ENCODE results near the gene KREMEN1. TPM values are rescaled to one million over a fixed set of nuclear protein-coding genes. Genes with fewer than 3 reads are reported as not detected.

The KREMEN1 gene
- total RNA-seq, 1 experiment from 2014 or later: 5.8 TPM

DNA sequence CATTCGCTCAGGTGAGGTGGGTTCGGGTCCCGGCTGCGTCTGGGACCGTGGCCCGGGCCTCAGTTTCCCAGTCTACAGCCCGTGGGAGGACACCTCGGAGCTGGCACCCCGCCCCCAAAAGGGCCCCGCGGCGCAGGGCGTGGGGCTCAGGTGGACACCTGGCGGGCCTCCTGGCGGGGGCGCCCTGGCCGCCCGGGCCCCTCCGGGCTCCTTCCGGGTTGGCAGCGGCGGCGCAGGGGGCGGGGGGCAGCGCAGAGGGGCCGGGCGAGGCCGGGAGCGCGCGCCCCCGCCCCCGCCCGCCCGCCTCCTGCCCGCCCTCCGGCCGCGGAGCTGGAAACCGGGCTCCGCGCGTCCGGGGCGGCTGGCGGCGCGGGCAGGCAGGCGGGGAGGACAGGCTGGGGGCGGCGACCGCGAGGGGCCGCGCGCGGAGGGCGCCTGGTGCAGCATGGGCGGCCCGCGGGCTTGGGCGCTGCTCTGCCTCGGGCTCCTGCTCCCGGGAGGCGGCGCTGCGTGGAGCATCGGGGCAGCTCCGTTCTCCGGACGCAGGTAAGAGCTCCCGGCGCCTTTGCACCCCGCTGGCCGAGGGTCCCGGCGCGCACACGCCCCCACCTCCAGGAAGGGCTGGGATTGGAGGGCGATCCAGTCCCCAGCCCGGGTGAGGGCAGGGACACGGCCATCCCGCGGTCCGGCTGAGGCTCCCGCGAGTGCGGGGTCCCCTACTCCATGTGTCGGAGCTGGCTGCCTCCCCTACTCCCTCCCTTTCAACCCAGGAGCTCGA is 132.9 kb downstream of the KREMEN1 start, which contains the start of gene EMID1:
TSS of gene EMID1 (plus strand) at position 303 of the 778 bp plus-strand sequence. CDS start at position 446, 143 bp downstream.
- TF ChIP-seq CREM (CRISPR knock-in tag; IDR thresholded peaks at IDR 0.05) (0 out of 2 replicates have a peak, but pooled peaks have one; percentile 7), TP53 (CRISPR knock-in tag; IDR thresholded peaks at IDR 0.05) (0 out of 2 replicates have a peak, but pooled peaks have one; percentile 42), ZNF423 (CRISPR knock-in tag; IDR thresholded peaks at IDR 0.05) (peak; percentile 91), NR3C1 (CRISPR knock-in tag; conservative IDR thresholded peaks at IDR 0.05; ENCODE audit: low read depth) (no peak)
- TF ChIP-seq, protein P1, sequence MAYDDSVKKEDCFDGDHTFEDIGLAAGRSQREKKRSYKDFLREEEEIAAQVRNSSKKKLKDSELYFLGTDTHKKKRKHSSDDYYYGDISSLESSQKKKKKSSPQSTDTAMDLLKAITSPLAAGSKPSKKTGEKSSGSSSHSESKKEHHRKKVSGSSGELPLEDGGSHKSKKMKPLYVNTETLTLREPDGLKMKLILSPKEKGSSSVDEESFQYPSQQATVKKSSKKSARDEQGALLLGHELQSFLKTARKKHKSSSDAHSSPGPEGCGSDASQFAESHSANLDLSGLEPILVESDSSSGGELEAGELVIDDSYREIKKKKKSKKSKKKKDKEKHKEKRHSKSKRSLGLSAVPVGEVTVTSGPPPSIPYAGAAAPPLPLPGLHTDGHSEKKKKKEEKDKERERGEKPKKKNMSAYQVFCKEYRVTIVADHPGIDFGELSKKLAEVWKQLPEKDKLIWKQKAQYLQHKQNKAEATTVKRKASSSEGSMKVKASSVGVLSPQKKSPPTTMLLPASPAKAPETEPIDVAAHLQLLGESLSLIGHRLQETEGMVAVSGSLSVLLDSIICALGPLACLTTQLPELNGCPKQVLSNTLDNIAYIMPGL (CRISPR knock-in tag; IDR thresholded peaks at IDR 0.05): peak; percentile 79
- TF ChIP-seq, protein P2, sequence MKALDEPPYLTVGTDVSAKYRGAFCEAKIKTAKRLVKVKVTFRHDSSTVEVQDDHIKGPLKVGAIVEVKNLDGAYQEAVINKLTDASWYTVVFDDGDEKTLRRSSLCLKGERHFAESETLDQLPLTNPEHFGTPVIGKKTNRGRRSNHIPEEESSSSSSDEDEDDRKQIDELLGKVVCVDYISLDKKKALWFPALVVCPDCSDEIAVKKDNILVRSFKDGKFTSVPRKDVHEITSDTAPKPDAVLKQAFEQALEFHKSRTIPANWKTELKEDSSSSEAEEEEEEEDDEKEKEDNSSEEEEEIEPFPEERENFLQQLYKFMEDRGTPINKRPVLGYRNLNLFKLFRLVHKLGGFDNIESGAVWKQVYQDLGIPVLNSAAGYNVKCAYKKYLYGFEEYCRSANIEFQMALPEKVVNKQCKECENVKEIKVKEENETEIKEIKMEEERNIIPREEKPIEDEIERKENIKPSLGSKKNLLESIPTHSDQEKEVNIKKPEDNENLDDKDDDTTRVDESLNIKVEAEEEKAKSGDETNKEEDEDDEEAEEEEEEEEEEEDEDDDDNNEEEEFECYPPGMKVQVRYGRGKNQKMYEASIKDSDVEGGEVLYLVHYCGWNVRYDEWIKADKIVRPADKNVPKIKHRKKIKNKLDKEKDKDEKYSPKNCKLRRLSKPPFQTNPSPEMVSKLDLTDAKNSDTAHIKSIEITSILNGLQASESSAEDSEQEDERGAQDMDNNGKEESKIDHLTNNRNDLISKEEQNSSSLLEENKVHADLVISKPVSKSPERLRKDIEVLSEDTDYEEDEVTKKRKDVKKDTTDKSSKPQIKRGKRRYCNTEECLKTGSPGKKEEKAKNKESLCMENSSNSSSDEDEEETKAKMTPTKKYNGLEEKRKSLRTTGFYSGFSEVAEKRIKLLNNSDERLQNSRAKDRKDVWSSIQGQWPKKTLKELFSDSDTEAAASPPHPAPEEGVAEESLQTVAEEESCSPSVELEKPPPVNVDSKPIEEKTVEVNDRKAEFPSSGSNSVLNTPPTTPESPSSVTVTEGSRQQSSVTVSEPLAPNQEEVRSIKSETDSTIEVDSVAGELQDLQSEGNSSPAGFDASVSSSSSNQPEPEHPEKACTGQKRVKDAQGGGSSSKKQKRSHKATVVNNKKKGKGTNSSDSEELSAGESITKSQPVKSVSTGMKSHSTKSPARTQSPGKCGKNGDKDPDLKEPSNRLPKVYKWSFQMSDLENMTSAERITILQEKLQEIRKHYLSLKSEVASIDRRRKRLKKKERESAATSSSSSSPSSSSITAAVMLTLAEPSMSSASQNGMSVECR (CRISPR knock-in tag; IDR thresholded peaks at IDR 0.05; ENCODE audit: borderline replicate concordance): 0 out of 2 replicates have a peak, but pooled peaks have one; percentile 31
- TF ChIP-seq, protein P3, sequence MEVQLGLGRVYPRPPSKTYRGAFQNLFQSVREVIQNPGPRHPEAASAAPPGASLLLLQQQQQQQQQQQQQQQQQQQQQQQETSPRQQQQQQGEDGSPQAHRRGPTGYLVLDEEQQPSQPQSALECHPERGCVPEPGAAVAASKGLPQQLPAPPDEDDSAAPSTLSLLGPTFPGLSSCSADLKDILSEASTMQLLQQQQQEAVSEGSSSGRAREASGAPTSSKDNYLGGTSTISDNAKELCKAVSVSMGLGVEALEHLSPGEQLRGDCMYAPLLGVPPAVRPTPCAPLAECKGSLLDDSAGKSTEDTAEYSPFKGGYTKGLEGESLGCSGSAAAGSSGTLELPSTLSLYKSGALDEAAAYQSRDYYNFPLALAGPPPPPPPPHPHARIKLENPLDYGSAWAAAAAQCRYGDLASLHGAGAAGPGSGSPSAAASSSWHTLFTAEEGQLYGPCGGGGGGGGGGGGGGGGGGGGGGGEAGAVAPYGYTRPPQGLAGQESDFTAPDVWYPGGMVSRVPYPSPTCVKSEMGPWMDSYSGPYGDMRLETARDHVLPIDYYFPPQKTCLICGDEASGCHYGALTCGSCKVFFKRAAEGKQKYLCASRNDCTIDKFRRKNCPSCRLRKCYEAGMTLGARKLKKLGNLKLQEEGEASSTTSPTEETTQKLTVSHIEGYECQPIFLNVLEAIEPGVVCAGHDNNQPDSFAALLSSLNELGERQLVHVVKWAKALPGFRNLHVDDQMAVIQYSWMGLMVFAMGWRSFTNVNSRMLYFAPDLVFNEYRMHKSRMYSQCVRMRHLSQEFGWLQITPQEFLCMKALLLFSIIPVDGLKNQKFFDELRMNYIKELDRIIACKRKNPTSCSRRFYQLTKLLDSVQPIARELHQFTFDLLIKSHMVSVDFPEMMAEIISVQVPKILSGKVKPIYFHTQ (CRISPR knock-in tag; IDR thresholded peaks at IDR 0.05): no peak
- TF ChIP-seq, protein P4, sequence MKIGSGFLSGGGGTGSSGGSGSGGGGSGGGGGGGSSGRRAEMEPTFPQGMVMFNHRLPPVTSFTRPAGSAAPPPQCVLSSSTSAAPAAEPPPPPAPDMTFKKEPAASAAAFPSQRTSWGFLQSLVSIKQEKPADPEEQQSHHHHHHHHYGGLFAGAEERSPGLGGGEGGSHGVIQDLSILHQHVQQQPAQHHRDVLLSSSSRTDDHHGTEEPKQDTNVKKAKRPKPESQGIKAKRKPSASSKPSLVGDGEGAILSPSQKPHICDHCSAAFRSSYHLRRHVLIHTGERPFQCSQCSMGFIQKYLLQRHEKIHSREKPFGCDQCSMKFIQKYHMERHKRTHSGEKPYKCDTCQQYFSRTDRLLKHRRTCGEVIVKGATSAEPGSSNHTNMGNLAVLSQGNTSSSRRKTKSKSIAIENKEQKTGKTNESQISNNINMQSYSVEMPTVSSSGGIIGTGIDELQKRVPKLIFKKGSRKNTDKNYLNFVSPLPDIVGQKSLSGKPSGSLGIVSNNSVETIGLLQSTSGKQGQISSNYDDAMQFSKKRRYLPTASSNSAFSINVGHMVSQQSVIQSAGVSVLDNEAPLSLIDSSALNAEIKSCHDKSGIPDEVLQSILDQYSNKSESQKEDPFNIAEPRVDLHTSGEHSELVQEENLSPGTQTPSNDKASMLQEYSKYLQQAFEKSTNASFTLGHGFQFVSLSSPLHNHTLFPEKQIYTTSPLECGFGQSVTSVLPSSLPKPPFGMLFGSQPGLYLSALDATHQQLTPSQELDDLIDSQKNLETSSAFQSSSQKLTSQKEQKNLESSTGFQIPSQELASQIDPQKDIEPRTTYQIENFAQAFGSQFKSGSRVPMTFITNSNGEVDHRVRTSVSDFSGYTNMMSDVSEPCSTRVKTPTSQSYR (CRISPR knock-in tag; IDR thresholded peaks at IDR 0.05): 0 out of 2 replicates have a peak, but pooled peaks have one; percentile 35
- TF ChIP-seq, protein P5, sequence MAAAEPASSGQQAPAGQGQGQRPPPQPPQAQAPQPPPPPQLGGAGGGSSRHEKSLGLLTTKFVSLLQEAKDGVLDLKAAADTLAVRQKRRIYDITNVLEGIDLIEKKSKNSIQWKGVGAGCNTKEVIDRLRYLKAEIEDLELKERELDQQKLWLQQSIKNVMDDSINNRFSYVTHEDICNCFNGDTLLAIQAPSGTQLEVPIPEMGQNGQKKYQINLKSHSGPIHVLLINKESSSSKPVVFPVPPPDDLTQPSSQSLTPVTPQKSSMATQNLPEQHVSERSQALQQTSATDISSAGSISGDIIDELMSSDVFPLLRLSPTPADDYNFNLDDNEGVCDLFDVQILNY (CRISPR knock-in tag; IDR thresholded peaks at IDR 0.05): 0 out of 2 replicates have a peak, but pooled peaks have one; percentile 29
- ATAC-seq (peak; percentile 40), DNase-seq (ENCODE audit: low spot score) (peak; percentile 58)
- Mint-ChIP-seq H3K9me3 (no peaks in the 10 kb centered on the region), H3K4me1 (peaks cover 23% of the 10 kb centered on the region), H3K36me3 (no peaks in the 10 kb centered on the region), H3K4me3 (peak within 1 kb of the TSS; percentile 77), H3K27ac (no peak within 1 kb of the TSS), H3K27me3 (ENCODE audit: low read depth) (peaks cover 9% of the 10 kb centered on the region)
- ChIA-PET POLR2A (interaction anchor here (0.9 to 2.4 kb wide), 3 partner anchors 11 to 61 kb away, joined by 3 to 6 read pairs (median 4); no protein-coding TSS in a partner anchor), CTCF (interaction anchor here (0.6 to 9.4 kb wide), 13 partner anchors 11 to 107 kb away, joined by 3 to 171 read pairs (median 5); partner anchors contain the start of gene GAS2L1)

Measured in WTC11 (cell line).